MM.1S (cell line): ENCODE data around the gene MAML3.

Experiments used
- DNase-seq: peaks from one replicate; pipeline ENCODE4 v3.0.0-alpha.2; 2015
- H2AFZ ChIP-seq: fragments of 300-600 bp; sonication (generic); 2 replicates; pipeline ENCODE4 v1.6.0; 2016; ENCODE audit warnings: antibody characterized with exemption, low read length
- H3F3A ChIP-seq: fragments of 300-600 bp; sonication (generic); 2 replicates; pipeline ENCODE4 v1.6.1; 2016; ENCODE audit warnings: mild to moderate bottlenecking, antibody characterized with exemption, low read length, moderate library complexity, mixed read lengths; ENCODE audit not compliant: insufficient read depth
- H3K27ac ChIP-seq: fragments of 300-600 bp; sonication (generic); 2 replicates; pipeline ENCODE4 v1.5.1; 2016; ENCODE audit warnings: mild to moderate bottlenecking, low read length
- H3K27me3 ChIP-seq: fragments of 300-600 bp; sonication (generic); replicated peaks from 2 replicates; pipeline ENCODE4 v1.6.0; 2016; ENCODE audit warnings: low read length; ENCODE audit not compliant: insufficient read depth
- H3K36me3 ChIP-seq: fragments of 300-600 bp; sonication (generic); replicated peaks from 2 replicates; pipeline ENCODE4 v1.6.1; 2016; ENCODE audit warnings: mild to moderate bottlenecking, low read length, mixed read lengths; ENCODE audit not compliant: insufficient read depth
- H3K4me1 ChIP-seq: fragments of 300-600 bp; sonication (generic); 2 replicates; pipeline ENCODE4 v1.6.1; 2016; ENCODE audit warnings: low read length, mixed read lengths
- H3K4me2 ChIP-seq: fragments of 300-600 bp; sonication (generic); 2 replicates; pipeline ENCODE4 v1.6.0; 2016; ENCODE audit warnings: low read depth, low read length
- H3K4me3 ChIP-seq: fragments of 300-600 bp; sonication (generic); 2 replicates; pipeline ENCODE4 v1.5.1; 2016; ENCODE audit warnings: low read length, mixed read lengths
- H3K79me2 ChIP-seq: fragments of 300-600 bp; sonication (generic); 2 replicates; pipeline ENCODE4 v1.6.1; 2016; ENCODE audit warnings: mixed run types, low read length, mixed read lengths
- H3K9ac ChIP-seq: fragments of 300-600 bp; sonication (generic); 2 replicates; pipeline ENCODE4 v1.6.1; 2016; ENCODE audit warnings: low read length, mixed read lengths
- H3K9me2 ChIP-seq: fragments of 300-600 bp; sonication (generic); replicated peaks from 2 replicates; pipeline ENCODE4 v1.6.1; 2016; ENCODE audit warnings: mild to moderate bottlenecking, low read length, mixed read lengths; ENCODE audit not compliant: insufficient read depth
- H3K9me3 ChIP-seq: fragments of 300-600 bp; sonication (generic); replicated peaks from 2 replicates; pipeline ENCODE4 v1.6.1; 2016; ENCODE audit warnings: mild to moderate bottlenecking, low read length, mixed read lengths; ENCODE audit not compliant: insufficient read depth
- H4K20me1 ChIP-seq: fragments of 300-600 bp; sonication (generic); 2 replicates; pipeline ENCODE4 v1.6.1; 2016; ENCODE audit warnings: mild to moderate bottlenecking, low read length, moderate library complexity, mixed read lengths; ENCODE audit not compliant: insufficient read depth
- CTCF ChIP-seq: fragments of 300-600 bp; sonication (generic); IDR thresholded peaks from 2 replicates; pipeline ENCODE4 v1.5.1; 2016; ENCODE audit warnings: antibody characterized with exemption, low read length, mixed read lengths
- EZH2 ChIP-seq: fragments of 300-600 bp; sonication (generic); optimal IDR thresholded peaks from 2 replicates; pipeline ENCODE3; 2017; ENCODE audit warnings: low read depth, mild to moderate bottlenecking, antibody characterized with exemption, low read length, mixed read lengths
- EZH2phosphoT487 ChIP-seq: fragments of 300-600 bp; sonication (generic); IDR thresholded peaks from 2 replicates; pipeline ENCODE4 v1.6.1; 2018; ENCODE audit warnings: antibody characterized with exemption, low read length

The MAML3 gene

GRCh38 chr4:139718833-139719232 lies 435.2 kb downstream of the MAML3 start:
- no peak for TF ChIP-seq CTCF
- H2AFZ ChIP-seq, result no peak overlapping the region
- H3K27me3 ChIP-seq, result no peaks in the 10 kb centered on the region

DNA sequence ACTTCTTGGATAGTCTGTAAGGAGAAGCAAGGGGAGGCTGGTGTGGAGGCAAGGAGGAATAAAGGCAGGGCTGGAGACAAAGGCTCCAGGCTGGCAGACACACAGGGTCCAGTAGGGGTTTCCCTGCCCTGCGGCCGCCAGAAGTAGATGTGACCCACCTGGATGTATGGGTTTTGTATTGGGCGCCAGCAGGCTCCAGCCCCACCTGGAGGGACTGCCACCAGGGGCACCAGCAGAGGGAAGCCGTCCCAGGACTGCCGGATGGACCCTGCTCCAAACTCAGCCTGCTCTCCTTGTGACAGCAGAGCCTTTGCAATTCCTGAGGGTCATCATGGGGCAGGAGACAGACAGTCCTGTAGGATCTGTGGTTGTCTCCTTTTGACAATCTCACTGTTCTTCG lies 435.6 kb downstream of the MAML3 start:
- Histone ChIP-seq H3K9ac (no peak overlapping the region), H2AFZ (no peak overlapping the region), H3K9me2 (no peaks in the 10 kb centered on the region), H3K27me3 (no peaks in the 10 kb centered on the region), H3K4me1 (no peaks in the 10 kb centered on the region), H3K27ac (no peak overlapping the region), H3K9me3 (no peaks in the 10 kb centered on the region), H3K4me3 (no peak overlapping the region), H3F3A (no peaks in the 10 kb centered on the region), H4K20me1 (no peaks in the 10 kb centered on the region), H3K4me2 (no peak overlapping the region), H3K36me3 (no peaks in the 10 kb centered on the region), H3K79me2 (no peaks in the 10 kb centered on the region)
- no peak for TF ChIP-seq EZH2
- no peak for DNase-seq

More at GRCh38 chr4:139718833-139719232, 435.2 kb downstream of the MAML3 start:
- Histone ChIP-seq H3K27ac (no peak overlapping the region), H3K79me2 (no peaks in the 10 kb centered on the region), H4K20me1 (no peaks in the 10 kb centered on the region), H3K9ac (no peak overlapping the region), H3K4me2 (no peak overlapping the region), H3K36me3 (no peaks in the 10 kb centered on the region), H3K4me1 (no peaks in the 10 kb centered on the region), H3K9me2 (no peaks in the 10 kb centered on the region), H3F3A (no peaks in the 10 kb centered on the region), H3K4me3 (no peak overlapping the region), H3K9me3 (no peaks in the 10 kb centered on the region)
- no peak for DNase-seq

DNA sequence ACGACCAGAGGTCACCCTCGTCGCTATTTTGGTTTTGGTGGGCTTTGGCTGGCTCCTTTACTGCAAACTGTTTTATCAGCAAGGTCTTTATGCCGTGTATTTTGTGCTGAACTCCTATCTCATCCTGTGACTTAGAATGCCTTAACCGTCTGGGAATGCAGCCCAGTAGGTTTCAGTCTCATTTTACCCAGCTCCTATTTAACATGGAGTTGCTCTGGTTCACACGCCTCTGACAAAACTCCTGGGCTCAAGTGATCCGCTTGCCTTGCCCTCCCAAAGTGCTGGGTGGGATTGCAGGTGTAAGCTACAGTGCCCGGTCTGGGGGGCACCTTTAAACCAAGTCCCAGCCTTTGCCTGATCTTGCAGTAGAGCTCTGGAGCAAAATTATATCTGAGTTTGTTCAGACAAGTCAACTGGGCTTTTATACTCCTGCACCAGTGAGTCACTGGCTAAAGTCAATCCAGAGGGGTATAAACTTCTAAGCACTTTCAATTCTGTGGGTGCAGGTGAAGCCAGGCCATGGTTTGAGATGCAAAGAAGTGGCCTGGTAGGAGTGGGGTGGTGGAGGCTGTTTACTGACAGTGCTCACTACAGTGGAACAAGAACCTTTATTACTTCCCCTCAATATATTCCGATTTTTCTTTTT lies 438.1 kb downstream of the MAML3 start:
- H3K4me1 ChIP-seq, result no peaks in the 10 kb centered on the region
- no peak overlapping the region for H3K4me2 ChIP-seq
- no peak overlapping the region for H3K4me3 ChIP-seq
- H3K9me2 ChIP-seq, result no peaks in the 10 kb centered on the region
- H3K27me3 ChIP-seq, result no peaks in the 10 kb centered on the region
- no peaks in the 10 kb centered on the region for H3F3A ChIP-seq
- H3K9me3 ChIP-seq, result no peaks in the 10 kb centered on the region
- no peak overlapping the region for H3K27ac ChIP-seq
- H4K20me1 ChIP-seq, result no peaks in the 10 kb centered on the region
- no peak for DNase-seq
- TF ChIP-seq EZH2phosphoT487 (no peak), EZH2 (no peak), CTCF (no peak)
- H3K36me3 ChIP-seq, result no peaks in the 10 kb centered on the region
- H2AFZ ChIP-seq, result no peak overlapping the region
- H3K79me2 ChIP-seq, result no peaks in the 10 kb centered on the region
- H3K9ac ChIP-seq, result no peak overlapping the region

DNA sequence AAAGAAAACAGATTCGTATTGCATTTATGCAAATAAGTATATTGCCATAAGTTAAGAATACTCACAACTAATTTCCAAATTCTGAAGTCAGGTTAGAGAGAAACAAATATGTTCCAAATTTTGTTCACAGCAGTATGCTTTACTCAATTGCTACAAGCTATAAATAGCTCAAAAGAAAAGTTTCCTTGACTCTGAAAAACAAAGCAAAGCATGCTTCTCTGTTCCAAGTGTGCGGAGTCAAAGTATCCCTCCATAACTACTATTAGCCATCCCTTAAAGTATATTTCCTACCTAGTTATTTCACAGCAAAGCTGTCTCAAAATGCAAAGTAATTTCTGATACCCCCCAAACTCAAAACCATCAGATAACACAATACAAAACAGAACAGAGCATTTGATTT lies 441.1 kb downstream of the MAML3 start:
- Histone ChIP-seq H3K79me2 (no peaks in the 10 kb centered on the region), H3K27me3 (no peaks in the 10 kb centered on the region), H3K36me3 (no peaks in the 10 kb centered on the region), H3K4me1 (no peaks in the 10 kb centered on the region), H3F3A (no peaks in the 10 kb centered on the region), H3K27ac (no peak overlapping the region), H2AFZ (no peak overlapping the region), H3K4me3 (no peak overlapping the region), H3K4me2 (no peak overlapping the region), H3K9me2 (no peaks in the 10 kb centered on the region), H4K20me1 (no peaks in the 10 kb centered on the region), H3K9ac (no peak overlapping the region), H3K9me3 (no peaks in the 10 kb centered on the region)
- DNase-seq, result no peak
- TF ChIP-seq CTCF, result no peak
